Bronchial epithelial cell (primary cell): ENCODE results near the gene OTOG. TPM values are rescaled to one million over a fixed set of nuclear protein-coding genes. Genes with fewer than 3 reads are reported as not detected.

Experiments
- DNase-seq: peaks from one replicate; pipeline ENCODE4 v3.0.0-alpha.2; 2010; ENCODE audit warnings: low read depth
- FAIRE-seq: peaks from 2 replicates; lab custom pipeline; 2011; peaks lifted over from hg19 to GRCh38; lab: Jason Lieb, UNC
- H3K27me3 ChIP-seq: 2 replicates; pipeline ENCODE4 v1.5.1; 2011; ENCODE audit warnings: low read length; ENCODE audit not compliant: control insufficient read depth, insufficient read depth
- H3K36me3 ChIP-seq: 2 replicates; pipeline ENCODE4 v1.5.1; 2011; ENCODE audit warnings: low read length; ENCODE audit not compliant: control insufficient read depth, insufficient read depth
- H3K4me3 ChIP-seq: 2 replicates; pipeline ENCODE4 v1.5.1; 2011; ENCODE audit warnings: mild to moderate bottlenecking, low read depth, low read length, control low read depth
- CTCF ChIP-seq: IDR thresholded peaks from 2 replicates; pipeline ENCODE4 v1.5.1; 2011; ENCODE audit warnings: mild to moderate bottlenecking, moderate library complexity, low read length, control low read depth, inconsistent platforms; ENCODE audit not compliant: insufficient read depth, severe bottlenecking
- total RNA-seq: library from RNA; depleted of rRNA; stranded (reverse); fragments of >200 nt; gene quantifications from 2 replicates; pipeline ENCODE4 v1.2.1, GENCODE V29; 2014

OTOG gene
- total RNA-seq, 1 donor from 2014 or later: not detected

- no peak for TF ChIP-seq CTCF
- no peaks in the 10 kb centered on the region for H3K36me3 ChIP-seq
- no peak for DNase-seq
- FAIRE-seq: no peak
- H3K27me3 ChIP-seq: no peaks in the 10 kb centered on the region
- no peak overlapping the region for H3K4me3 ChIP-seq
Observed at GRCh38 chr11:17609291-17610084, 62.4 kb downstream of the OTOG start.

GRCh38 chr11:17610085-17610894 is 63.2 kb downstream of the OTOG start:
- TF ChIP-seq CTCF: no peak
- Histone ChIP-seq H3K27me3 (no peaks in the 10 kb centered on the region), H3K4me3 (no peak overlapping the region), H3K36me3 (no peaks in the 10 kb centered on the region)
- no peak for DNase-seq
- no peak for FAIRE-seq

- H3K27me3 ChIP-seq: no peaks in the 10 kb centered on the region
- no peaks in the 10 kb centered on the region for H3K36me3 ChIP-seq
- DNase-seq: no peak
Observed at GRCh38 chr11:17611049-17611448, 64.0 kb downstream of the OTOG start.

GRCh38 chr11:17611503-17612220 is 64.6 kb downstream of the OTOG start:
- Histone ChIP-seq H3K4me3 (no peak overlapping the region), H3K36me3 (no peaks in the 10 kb centered on the region), H3K27me3 (no peaks in the 10 kb centered on the region)
- TF ChIP-seq CTCF: no peak
- FAIRE-seq (no peak), DNase-seq (no peak)

More at GRCh38 chr11:17611049-17611448, 64.0 kb downstream of the OTOG start:
- no peak overlapping the region for H3K4me3 ChIP-seq
- no peak for TF ChIP-seq CTCF
- FAIRE-seq: no peak

- no peak for TF ChIP-seq CTCF
- Histone ChIP-seq H3K36me3 (no peaks in the 10 kb centered on the region), H3K4me3 (no peak overlapping the region), H3K27me3 (no peaks in the 10 kb centered on the region)
- DNase-seq: no peak
- no peak for FAIRE-seq
Observed at GRCh38 chr11:17612221-17613188, 65.4 kb downstream of the OTOG start.
